ENCODE data around the gene IWS1. TPM values are rescaled to one million over a fixed set of nuclear protein-coding genes. Genes with fewer than 3 reads are reported as not detected.
A peak's percentile ranks its signal among the peaks of the same experiment; 100 is the strongest.

The IWS1 gene
- total and polyA plus RNA-seq, 2 experiments from 2014 or later, result 32.4 to 42.4 TPM

DNA sequence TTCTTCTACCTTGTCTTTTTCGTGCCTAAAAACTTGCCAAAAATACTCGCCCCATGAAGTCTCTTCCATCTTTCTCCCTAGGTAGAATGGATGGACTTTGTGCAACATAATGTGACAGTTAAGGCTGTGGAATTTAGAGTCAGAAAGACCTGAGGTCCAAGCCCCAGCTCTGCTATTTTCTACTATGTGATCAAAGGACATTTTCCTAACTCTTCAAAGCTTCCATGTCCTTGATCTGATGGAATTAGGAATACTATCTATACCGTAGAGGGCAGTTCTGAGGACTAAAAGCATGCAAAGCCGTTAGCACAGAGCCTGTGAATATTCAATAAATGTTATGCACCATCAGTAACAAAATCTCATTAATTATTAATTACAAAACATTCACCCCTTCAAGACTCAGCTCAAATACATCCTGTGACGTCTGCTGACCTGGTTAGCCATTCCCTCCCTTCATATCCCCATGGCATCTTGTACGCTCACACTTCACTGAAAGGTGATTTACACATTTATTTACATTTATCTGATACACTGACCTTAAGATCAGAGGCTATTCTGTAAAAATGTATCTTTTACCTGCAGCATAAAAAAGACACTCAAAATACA, 15.1 kb downstream of the IWS1 start:
- H3K9ac ChIP-seq, result no peak overlapping the region
- peaks cover 58% of the 10 kb centered on the region for H3K4me1 ChIP-seq (ENCODE audit: insufficient read depth)
- 97 to 98% methylated on average over 6 of the region's 6 CpGs for WGBS, 2 experiments (ENCODE audit: low coverage in 1 of 2, low lambda C conversion rate in 2 of 2, missing lambda C conversion rate in 2 of 2)
- no peak for DNase-seq
- peaks cover 86% of the 10 kb centered on the region for H3K79me2 ChIP-seq (ENCODE audit: insufficient read depth)
- TF ChIP-seq EZH2 (IDR thresholded peaks at IDR 0.05; ENCODE audit: insufficient read depth, poor library complexity, severe bottlenecking), result no peak
- TF ChIP-seq EZH2phosphoT487 (IDR thresholded peaks at IDR 0.05; ENCODE audit: insufficient read depth, low read depth), result no peak
- H3K4me3 ChIP-seq, result no peak overlapping the region
- H3K36me3 ChIP-seq (ENCODE audit: low read depth), result no peaks in the 10 kb centered on the region
- no peak overlapping the region for H3K4me2 ChIP-seq (ENCODE audit: unreplicated experiment)
- no peaks in the 10 kb centered on the region for H3K9me2 ChIP-seq (ENCODE audit: insufficient read depth)
- H3K27ac ChIP-seq, result no peak overlapping the region
- H3F3A ChIP-seq (ENCODE audit: insufficient read depth), result peaks cover 54% of the 10 kb centered on the region
- no peak overlapping the region for H2AFZ ChIP-seq
- in situ Hi-C loops (cut with MboI), result no loop called here
- no peaks in the 10 kb centered on the region for H4K20me1 ChIP-seq (ENCODE audit: insufficient read depth)
- no peaks in the 10 kb centered on the region for H3K9me3 ChIP-seq (ENCODE audit: low read depth)
- H3K27me3 ChIP-seq (replicated peaks; ENCODE audit: insufficient read depth), result no peaks in the 10 kb centered on the region

- Histone ChIP-seq H3K27me3 (replicated peaks; ENCODE audit: insufficient read depth) (no peaks in the 10 kb centered on the region), H3K27ac (0 out of 2 replicates have a peak overlapping the region, but pooled peaks have one; percentile 96), H3F3A (ENCODE audit: insufficient read depth) (peaks cover 57% of the 10 kb centered on the region), H3K9ac (no peak overlapping the region), H3K36me3 (ENCODE audit: low read depth) (peaks cover 3% of the 10 kb centered on the region; the same call in 1 of the 2 replicates), H3K9me3 (ENCODE audit: low read depth) (no peaks in the 10 kb centered on the region), H3K4me2 (ENCODE audit: unreplicated experiment) (no peak overlapping the region), H4K20me1 (ENCODE audit: insufficient read depth) (no peaks in the 10 kb centered on the region), H3K79me2 (ENCODE audit: insufficient read depth) (peaks cover 94% of the 10 kb centered on the region), H3K9me2 (ENCODE audit: insufficient read depth) (no peaks in the 10 kb centered on the region), H3K4me1 (ENCODE audit: insufficient read depth) (peaks cover 54% of the 10 kb centered on the region), H3K4me3 (no peak overlapping the region), H2AFZ (no peak overlapping the region)
- TF ChIP-seq EZH2phosphoT487 (IDR thresholded peaks at IDR 0.05; ENCODE audit: insufficient read depth, low read depth) (no peak), EZH2 (IDR thresholded peaks at IDR 0.05; ENCODE audit: insufficient read depth, poor library complexity, severe bottlenecking) (no peak)
- in situ Hi-C loops (cut with MboI), result no loop called here
- 94 to 100% methylated on average over 2 of the region's 2 CpGs for WGBS, 2 experiments (ENCODE audit: low coverage in 1 of 2, low lambda C conversion rate in 2 of 2, missing lambda C conversion rate in 2 of 2)
- no peak for DNase-seq
Observed at GRCh38 chr2:127510073-127510472, 16.2 kb downstream of the IWS1 start.

DNA sequence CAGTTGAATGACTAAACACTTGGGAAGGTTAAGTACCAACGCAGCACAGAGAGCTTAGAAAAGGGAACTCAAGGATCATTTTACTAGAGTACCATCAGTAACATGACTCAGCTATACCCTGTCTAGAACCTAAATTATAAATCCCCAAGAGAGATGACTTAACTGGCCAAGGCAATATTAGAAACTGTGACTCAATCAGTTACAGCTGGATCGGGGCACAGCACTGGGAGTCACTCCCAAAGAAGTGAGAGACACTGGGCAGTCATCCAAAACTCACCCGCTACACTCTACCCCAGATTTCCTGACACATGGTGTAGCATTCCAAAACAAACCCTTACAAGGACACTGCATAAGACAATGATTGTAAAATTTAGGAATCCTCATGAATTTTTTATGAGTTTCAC, 17.7 kb downstream of the IWS1 start:
- Histone ChIP-seq H3K79me2 (ENCODE audit: insufficient read depth) (peaks cover 94% of the 10 kb centered on the region), H3K36me3 (ENCODE audit: low read depth) (peaks cover 17% of the 10 kb centered on the region), H4K20me1 (ENCODE audit: insufficient read depth) (no peaks in the 10 kb centered on the region), H3K27me3 (replicated peaks; ENCODE audit: insufficient read depth) (no peaks in the 10 kb centered on the region), H3K9ac (peak overlapping the region; percentile 83), H3K4me3 (peak overlapping the region; percentile 54), H3K9me3 (ENCODE audit: low read depth) (no peaks in the 10 kb centered on the region), H3F3A (ENCODE audit: insufficient read depth) (peaks cover 57% of the 10 kb centered on the region), H3K9me2 (ENCODE audit: insufficient read depth) (no peaks in the 10 kb centered on the region), H3K4me1 (ENCODE audit: insufficient read depth) (peaks cover 58% of the 10 kb centered on the region), H2AFZ (no peak overlapping the region), H3K27ac (peak overlapping the region; percentile 96), H3K4me2 (ENCODE audit: unreplicated experiment) (peak overlapping the region; percentile 88)
- no peak for TF ChIP-seq EZH2 (IDR thresholded peaks at IDR 0.05; ENCODE audit: insufficient read depth, poor library complexity, severe bottlenecking)
- TF ChIP-seq EZH2phosphoT487 (IDR thresholded peaks at IDR 0.05; ENCODE audit: insufficient read depth, low read depth), result no peak
- 0% methylated on average over 3 of the region's 3 CpGs for WGBS, 2 experiments (ENCODE audit: low coverage in 1 of 2, low lambda C conversion rate in 2 of 2, missing lambda C conversion rate in 2 of 2)
- peak; percentile 100 for DNase-seq
- in situ Hi-C loops (cut with MboI), result no loop called here

DNA sequence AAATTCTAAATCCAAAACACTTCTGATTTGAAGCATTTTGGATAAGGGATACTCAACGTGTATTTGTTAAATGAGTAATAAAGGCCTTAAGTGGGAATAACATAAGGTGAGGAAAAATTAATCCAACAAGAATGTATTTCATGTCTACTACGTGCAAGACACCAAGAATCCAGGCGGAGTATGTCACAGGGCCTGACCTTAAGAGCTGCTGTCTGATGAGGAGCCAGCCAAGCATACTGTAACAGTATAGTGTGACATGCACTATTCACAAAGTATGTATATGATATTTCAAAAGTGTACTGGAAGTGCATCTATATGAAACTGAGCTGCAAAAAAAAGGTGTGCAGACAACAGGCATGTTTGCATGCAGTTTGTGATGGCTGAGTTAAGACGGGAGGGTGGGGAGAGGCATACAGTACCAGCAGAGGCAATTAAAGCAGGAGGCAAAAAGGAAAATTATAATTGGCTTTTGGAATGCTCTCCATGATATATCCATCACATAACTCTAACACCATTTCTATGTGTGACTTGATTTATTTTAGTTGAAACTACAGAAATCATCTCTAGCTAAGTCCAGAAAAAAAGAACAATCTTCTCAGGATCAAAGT, 18.2 kb downstream of the IWS1 start:
- peak; percentile 63 for DNase-seq

More for the DNA sequence above, 18.2 kb downstream of the IWS1 start:
- H2AFZ ChIP-seq, result no peak overlapping the region
- H3K9ac ChIP-seq, result peak overlapping the region; percentile 73
- H3K27me3 ChIP-seq (replicated peaks; ENCODE audit: insufficient read depth), result no peaks in the 10 kb centered on the region
- peaks cover 57% of the 10 kb centered on the region for H3K4me1 ChIP-seq (ENCODE audit: insufficient read depth)
- no peaks in the 10 kb centered on the region for H3K9me2 ChIP-seq (ENCODE audit: insufficient read depth)
- peaks cover 20% of the 10 kb centered on the region for H3K36me3 ChIP-seq (ENCODE audit: low read depth)
- H3K79me2 ChIP-seq (ENCODE audit: insufficient read depth), result peaks cover 93% of the 10 kb centered on the region
- H3K9me3 ChIP-seq (ENCODE audit: low read depth), result no peaks in the 10 kb centered on the region
- H3K27ac ChIP-seq, result peak overlapping the region; percentile 96
- peaks cover 55% of the 10 kb centered on the region for H3F3A ChIP-seq (ENCODE audit: insufficient read depth)
- H3K4me3 ChIP-seq, result peak overlapping the region; percentile 9
- TF ChIP-seq EZH2 (IDR thresholded peaks at IDR 0.05; ENCODE audit: insufficient read depth, poor library complexity, severe bottlenecking) (no peak), EZH2phosphoT487 (IDR thresholded peaks at IDR 0.05; ENCODE audit: insufficient read depth, low read depth) (no peak)
- 29 to 34% methylated on average over 4 of the region's 4 CpGs for WGBS, 2 experiments (ENCODE audit: low coverage in 1 of 2, low lambda C conversion rate in 2 of 2, missing lambda C conversion rate in 2 of 2)
- in situ Hi-C loops (cut with MboI), result no loop called here
- peak overlapping the region; percentile 64 for H3K4me2 ChIP-seq (ENCODE audit: unreplicated experiment)
- no peaks in the 10 kb centered on the region for H4K20me1 ChIP-seq (ENCODE audit: insufficient read depth)
